Lower leg skin (tissue), 3 donors: Measurements from ENCODE around the gene NMNAT1.

Experiments used
- POLR2A ChIP-seq, 2 donors: fragments of 450-650 bp; IDR thresholded peaks; one replicate each; pipeline ENCODE4 v1.6.1; 2016 to 2017; ENCODE audit warnings: antibody characterized with exemption in 2 of 2, mild to moderate bottlenecking in 1 of 2, moderate library complexity in 1 of 2
- TF ChIP-seq, protein P1 (sequence below), 3 donors: fragments of 450-650 bp; IDR thresholded peaks; one replicate each; pipeline ENCODE4 v1.5.1; 2016; ENCODE audit warnings: antibody characterized with exemption in 3 of 3, mild to moderate bottlenecking in 3 of 3, moderate library complexity in 2 of 3

DNA sequence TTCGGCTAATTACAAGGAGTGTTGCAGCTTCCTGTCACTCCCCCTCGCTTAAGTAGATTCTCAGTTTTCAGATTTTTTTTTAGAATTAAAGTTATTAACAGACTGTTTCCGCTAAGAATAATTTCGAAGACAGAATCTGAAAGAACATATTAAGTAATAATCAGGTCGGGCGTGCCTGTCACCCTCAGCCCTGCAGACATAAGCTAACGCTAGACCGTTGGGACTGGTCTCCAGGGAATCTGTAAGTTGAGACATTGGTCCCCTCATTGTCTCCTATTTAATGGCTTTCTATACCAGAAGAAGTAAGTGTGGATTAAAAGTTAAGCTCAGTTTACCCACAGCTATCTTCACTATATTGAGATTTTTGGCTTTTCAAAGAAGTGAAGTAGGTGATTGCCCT, 14.5 kb downstream of the NMNAT1 start:
- no peak for TF ChIP-seq POLR2A (IDR thresholded peaks at IDR 0.05)
- TF ChIP-seq, protein P1, sequence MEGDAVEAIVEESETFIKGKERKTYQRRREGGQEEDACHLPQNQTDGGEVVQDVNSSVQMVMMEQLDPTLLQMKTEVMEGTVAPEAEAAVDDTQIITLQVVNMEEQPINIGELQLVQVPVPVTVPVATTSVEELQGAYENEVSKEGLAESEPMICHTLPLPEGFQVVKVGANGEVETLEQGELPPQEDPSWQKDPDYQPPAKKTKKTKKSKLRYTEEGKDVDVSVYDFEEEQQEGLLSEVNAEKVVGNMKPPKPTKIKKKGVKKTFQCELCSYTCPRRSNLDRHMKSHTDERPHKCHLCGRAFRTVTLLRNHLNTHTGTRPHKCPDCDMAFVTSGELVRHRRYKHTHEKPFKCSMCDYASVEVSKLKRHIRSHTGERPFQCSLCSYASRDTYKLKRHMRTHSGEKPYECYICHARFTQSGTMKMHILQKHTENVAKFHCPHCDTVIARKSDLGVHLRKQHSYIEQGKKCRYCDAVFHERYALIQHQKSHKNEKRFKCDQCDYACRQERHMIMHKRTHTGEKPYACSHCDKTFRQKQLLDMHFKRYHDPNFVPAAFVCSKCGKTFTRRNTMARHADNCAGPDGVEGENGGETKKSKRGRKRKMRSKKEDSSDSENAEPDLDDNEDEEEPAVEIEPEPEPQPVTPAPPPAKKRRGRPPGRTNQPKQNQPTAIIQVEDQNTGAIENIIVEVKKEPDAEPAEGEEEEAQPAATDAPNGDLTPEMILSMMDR (IDR thresholded peaks at IDR 0.05): no peak
